Brain microvascular endothelial cell (primary cell): ENCODE results near the gene AK5.

Experiments used
- DNase-seq: peaks from one replicate; pipeline ENCODE4 v3.0.0-alpha.2; 2020
- H3K27ac ChIP-seq: fragments of 250-450 bp; sonication (Bioruptor Pico); 2 replicates; pipeline ENCODE4 v1.5.1; 2020; ENCODE audit warnings: mild to moderate bottlenecking, moderate library complexity
- H3K27me3 ChIP-seq: fragments of 250-450 bp; sonication (Bioruptor Pico); replicated peaks from 2 replicates; pipeline ENCODE4 v1.5.1; 2020; ENCODE audit warnings: mild to moderate bottlenecking
- H3K36me3 ChIP-seq: fragments of 250-450 bp; sonication (Bioruptor Pico); replicated peaks from 2 replicates; pipeline ENCODE4 v1.5.1; 2020; ENCODE audit warnings: mild to moderate bottlenecking
- H3K4me3 ChIP-seq: 2 replicates; pipeline ENCODE4 v1.5.1; 2011; ENCODE audit warnings: low read depth, mild to moderate bottlenecking, control low read depth, low read length, moderate library complexity
- in situ Hi-C: cut with HindIII; loops from 2 replicates; pipeline ENCODE4 v1.10.0; 2017; ENCODE audit warnings: low sequenced_read_pairs, low pct_ligation_motif_present
- TF ChIP-seq, protein P1 (sequence below): IDR thresholded peaks from 2 replicates; pipeline ENCODE4 v1.5.1; 2011; ENCODE audit warnings: low read depth, mild to moderate bottlenecking, moderate library complexity, low read length, control low read depth, inconsistent platforms; ENCODE audit errors: missing control alignments

AK5 gene

GRCh38 chr1:77395051-77395450, 113.2 kb downstream of the AK5 start:
- no peak overlapping the region for H3K4me3 ChIP-seq
- DNase-seq: no peak
- H3K27me3 ChIP-seq: no peaks in the 10 kb centered on the region
- no peaks in the 10 kb centered on the region for H3K36me3 ChIP-seq
- TF ChIP-seq, protein P1, sequence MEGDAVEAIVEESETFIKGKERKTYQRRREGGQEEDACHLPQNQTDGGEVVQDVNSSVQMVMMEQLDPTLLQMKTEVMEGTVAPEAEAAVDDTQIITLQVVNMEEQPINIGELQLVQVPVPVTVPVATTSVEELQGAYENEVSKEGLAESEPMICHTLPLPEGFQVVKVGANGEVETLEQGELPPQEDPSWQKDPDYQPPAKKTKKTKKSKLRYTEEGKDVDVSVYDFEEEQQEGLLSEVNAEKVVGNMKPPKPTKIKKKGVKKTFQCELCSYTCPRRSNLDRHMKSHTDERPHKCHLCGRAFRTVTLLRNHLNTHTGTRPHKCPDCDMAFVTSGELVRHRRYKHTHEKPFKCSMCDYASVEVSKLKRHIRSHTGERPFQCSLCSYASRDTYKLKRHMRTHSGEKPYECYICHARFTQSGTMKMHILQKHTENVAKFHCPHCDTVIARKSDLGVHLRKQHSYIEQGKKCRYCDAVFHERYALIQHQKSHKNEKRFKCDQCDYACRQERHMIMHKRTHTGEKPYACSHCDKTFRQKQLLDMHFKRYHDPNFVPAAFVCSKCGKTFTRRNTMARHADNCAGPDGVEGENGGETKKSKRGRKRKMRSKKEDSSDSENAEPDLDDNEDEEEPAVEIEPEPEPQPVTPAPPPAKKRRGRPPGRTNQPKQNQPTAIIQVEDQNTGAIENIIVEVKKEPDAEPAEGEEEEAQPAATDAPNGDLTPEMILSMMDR: no peak
- no peak overlapping the region for H3K27ac ChIP-seq
- in situ Hi-C loops: no loop called here

DNA sequence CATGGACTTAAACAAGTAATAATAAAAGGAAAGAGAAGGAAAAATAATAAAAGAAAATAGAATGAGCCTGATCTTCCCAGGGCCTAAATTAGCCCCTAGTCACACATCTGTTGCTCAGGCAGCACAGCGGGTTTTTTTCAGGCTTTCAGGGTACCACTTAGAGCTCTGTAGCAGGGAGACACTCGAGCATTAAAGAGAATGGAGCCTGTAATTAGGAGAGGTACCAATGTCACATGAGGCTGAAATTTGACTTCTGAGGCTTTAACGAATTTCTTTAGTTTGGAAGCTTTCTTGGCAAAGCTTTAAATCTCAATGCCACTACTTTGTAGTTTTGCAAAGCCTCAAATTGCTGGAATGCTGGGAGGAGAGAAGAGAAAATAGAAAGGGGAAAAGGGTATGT, 116.3 kb downstream of the AK5 start:
- no peak for DNase-seq
- Histone ChIP-seq H3K27me3 (no peaks in the 10 kb centered on the region), H3K36me3 (no peaks in the 10 kb centered on the region), H3K4me3 (no peak overlapping the region), H3K27ac (no peak overlapping the region)
- TF ChIP-seq, protein P1: no peak
- in situ Hi-C loops: no loop called here

DNA sequence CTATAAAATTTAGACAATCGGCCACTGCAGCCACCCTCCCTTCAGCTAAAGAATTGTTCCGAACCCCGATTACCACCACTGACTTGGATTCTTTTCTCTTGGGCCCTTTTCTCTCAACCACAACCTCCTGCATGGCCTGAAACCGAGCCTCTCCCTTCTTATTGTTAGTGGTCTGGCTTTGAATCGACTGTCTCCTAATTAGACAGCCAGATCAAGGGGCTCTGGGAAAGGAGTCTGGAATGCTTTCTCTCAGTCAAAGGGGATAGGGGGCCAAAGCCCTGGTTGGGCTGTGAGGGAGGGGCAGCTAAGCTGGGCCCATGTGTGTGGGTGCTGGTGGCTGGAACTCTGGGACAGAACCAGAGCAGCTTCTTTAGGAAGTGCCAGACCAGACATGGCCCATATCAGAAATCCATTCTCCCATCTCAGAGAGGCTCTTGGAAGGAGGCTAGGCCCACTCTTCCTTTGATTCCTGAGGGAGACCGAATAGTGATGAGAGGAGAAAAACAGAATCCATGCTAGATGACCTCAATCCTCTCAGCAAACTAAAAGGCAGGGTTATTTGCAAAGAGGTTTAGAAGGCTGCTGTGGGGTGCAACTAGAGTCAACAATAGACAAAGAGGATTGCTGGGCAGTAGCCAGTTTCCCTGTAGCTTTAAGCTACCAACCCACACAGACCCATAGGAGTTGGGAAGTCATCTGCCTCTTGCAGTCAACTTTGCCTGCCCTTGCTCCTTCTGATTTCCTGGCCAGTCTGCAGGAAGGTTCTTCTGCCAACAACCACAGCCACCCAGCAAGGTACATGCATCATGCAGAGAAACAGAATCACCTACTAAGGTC, 117.6 kb downstream of the AK5 start:
- no peak overlapping the region for H3K27ac ChIP-seq
- no peak overlapping the region for H3K4me3 ChIP-seq
- H3K36me3 ChIP-seq: no peaks in the 10 kb centered on the region
- no peaks in the 10 kb centered on the region for H3K27me3 ChIP-seq
- TF ChIP-seq, protein P1: no peak
- in situ Hi-C loops: no loop called here
- DNase-seq: no peak

GRCh38 chr1:77400781-77401180, 119.0 kb downstream of the AK5 start:
- Histone ChIP-seq H3K36me3 (no peaks in the 10 kb centered on the region), H3K4me3 (no peak overlapping the region), H3K27me3 (no peaks in the 10 kb centered on the region), H3K27ac (no peak overlapping the region)
- DNase-seq: peak; percentile 37
- in situ Hi-C loops: no loop called here
- TF ChIP-seq, protein P1: no peak

DNA sequence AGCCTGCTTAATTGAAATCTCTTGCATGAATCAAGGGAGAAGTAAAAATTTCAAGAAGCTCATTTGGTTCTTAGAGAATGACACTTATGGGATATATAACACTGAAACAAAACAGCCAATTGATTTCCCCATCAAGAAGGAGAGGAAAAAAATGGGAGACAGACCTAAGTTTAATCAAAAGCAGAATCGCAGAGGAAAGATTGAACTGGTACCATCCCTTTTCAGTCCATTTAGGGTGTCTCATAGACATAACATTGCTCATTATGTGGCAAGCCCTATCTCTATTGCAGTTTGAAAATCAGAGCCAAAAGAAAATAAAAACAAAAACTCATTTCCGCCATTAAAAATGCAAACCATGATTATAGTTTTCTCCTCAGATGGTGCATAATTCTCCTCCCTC, 119.6 kb downstream of the AK5 start:
- Histone ChIP-seq H3K27me3 (no peaks in the 10 kb centered on the region), H3K27ac (no peak overlapping the region), H3K4me3 (no peak overlapping the region), H3K36me3 (no peaks in the 10 kb centered on the region)
- DNase-seq: no peak
- TF ChIP-seq, protein P1: no peak
- in situ Hi-C loops: no loop called here

DNA sequence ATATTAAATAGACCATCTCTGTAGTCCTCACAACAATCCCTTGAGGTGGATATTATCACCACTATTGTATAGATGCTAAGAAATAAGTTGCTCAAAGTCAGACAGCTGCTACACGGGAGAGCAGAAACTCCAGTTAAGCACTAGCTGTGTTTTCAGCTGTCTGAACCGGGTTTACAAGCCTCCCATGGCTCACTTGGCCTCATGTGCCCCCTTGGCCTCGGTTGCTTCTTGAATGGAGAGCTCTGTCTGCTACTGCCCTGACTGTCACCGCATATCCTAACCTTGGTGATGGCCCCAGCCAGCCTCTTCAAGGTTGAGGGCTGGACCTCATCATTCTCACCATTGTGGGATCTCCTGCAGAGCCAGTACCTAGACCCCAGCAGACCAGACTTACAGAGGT, 123.4 kb downstream of the AK5 start:
- TF ChIP-seq, protein P1: no peak
- DNase-seq: no peak
- Histone ChIP-seq H3K27ac (no peak overlapping the region), H3K27me3 (no peaks in the 10 kb centered on the region), H3K4me3 (no peak overlapping the region), H3K36me3 (no peaks in the 10 kb centered on the region)
- in situ Hi-C loops: no loop called here
